ENCODE results near the gene TMEM154.

TMEM154 gene

GRCh38 chr4:152679414-152680281 is at the start of gene TMEM154:
TSS of gene TMEM154 (minus strand) at chr4:152679997. CDS start at chr4:152679933, 64 bp downstream.
- Mint-ChIP-seq H3K27ac (peak within 1 kb of the TSS; percentile 71), H3K36me3 (peaks cover 3% of the 10 kb centered on the region), H3K27me3 (no peaks in the 10 kb centered on the region), H3K4me3 (peak within 1 kb of the TSS; percentile 95), H3K9me3 (no peaks in the 10 kb centered on the region), H3K4me1 (peaks cover 52% of the 10 kb centered on the region)

GRCh38 chr4:152729466-152729865 is 49.7 kb upstream of the TMEM154 start:
- H3K9me3 Mint-ChIP-seq: no peaks in the 10 kb centered on the region
- H3K4me1 Mint-ChIP-seq: no peaks in the 10 kb centered on the region
- no peaks in the 10 kb centered on the region for H3K36me3 Mint-ChIP-seq
- H3K27me3 Mint-ChIP-seq: no peaks in the 10 kb centered on the region
- H3K4me3 Mint-ChIP-seq: no peak overlapping the region
- H3K27ac Mint-ChIP-seq: no peak overlapping the region

- Mint-ChIP-seq H3K36me3 (no peaks in the 10 kb centered on the region), H3K9me3 (no peaks in the 10 kb centered on the region), H3K27ac (no peak overlapping the region), H3K27me3 (no peaks in the 10 kb centered on the region), H3K4me1 (no peaks in the 10 kb centered on the region), H3K4me3 (no peak overlapping the region)
Observed at GRCh38 chr4:152728343-152728742, 48.5 kb upstream of the TMEM154 start.

- no peak overlapping the region for H3K27ac Mint-ChIP-seq
- H3K36me3 Mint-ChIP-seq: no peaks in the 10 kb centered on the region
- H3K4me1 Mint-ChIP-seq: no peaks in the 10 kb centered on the region
- H3K9me3 Mint-ChIP-seq: no peaks in the 10 kb centered on the region
- no peak overlapping the region for H3K4me3 Mint-ChIP-seq
- H3K27me3 Mint-ChIP-seq: no peaks in the 10 kb centered on the region
Observed at GRCh38 chr4:152727784-152728183, 48.0 kb upstream of the TMEM154 start.

GRCh38 chr4:152724494-152724893 is 44.7 kb upstream of the TMEM154 start:
- Mint-ChIP-seq H3K4me1 (no peaks in the 10 kb centered on the region), H3K4me3 (no peak overlapping the region)

GRCh38 chr4:152723236-152723635 is 43.4 kb upstream of the TMEM154 start:
- Mint-ChIP-seq H3K4me3 (no peak overlapping the region), H3K9me3 (no peaks in the 10 kb centered on the region), H3K4me1 (no peaks in the 10 kb centered on the region), H3K36me3 (no peaks in the 10 kb centered on the region), H3K27me3 (no peaks in the 10 kb centered on the region), H3K27ac (no peak overlapping the region)

More at GRCh38 chr4:152724494-152724893, 44.7 kb upstream of the TMEM154 start:
- no peaks in the 10 kb centered on the region for H3K36me3 Mint-ChIP-seq
- no peaks in the 10 kb centered on the region for H3K27me3 Mint-ChIP-seq
- H3K27ac Mint-ChIP-seq: no peak overlapping the region
- H3K9me3 Mint-ChIP-seq: no peaks in the 10 kb centered on the region

- no peaks in the 10 kb centered on the region for H3K4me1 Mint-ChIP-seq
- H3K9me3 Mint-ChIP-seq: peaks cover 8% of the 10 kb centered on the region
- no peak overlapping the region for H3K4me3 Mint-ChIP-seq
- H3K27ac Mint-ChIP-seq: no peak overlapping the region
- no peaks in the 10 kb centered on the region for H3K27me3 Mint-ChIP-seq
- peaks cover 5% of the 10 kb centered on the region for H3K36me3 Mint-ChIP-seq
Observed at GRCh38 chr4:152719801-152720556, 40.2 kb upstream of the TMEM154 start.

GRCh38 chr4:152719291-152719690 is 39.5 kb upstream of the TMEM154 start:
- Mint-ChIP-seq H3K36me3 (peaks cover 7% of the 10 kb centered on the region), H3K4me1 (no peaks in the 10 kb centered on the region), H3K4me3 (no peak overlapping the region), H3K9me3 (peaks cover 8% of the 10 kb centered on the region), H3K27me3 (no peaks in the 10 kb centered on the region), H3K27ac (no peak overlapping the region)

GRCh38 chr4:152715076-152715475 is 35.3 kb upstream of the TMEM154 start:
- no peak overlapping the region for H3K27ac Mint-ChIP-seq
- H3K27me3 Mint-ChIP-seq: no peaks in the 10 kb centered on the region
- H3K4me3 Mint-ChIP-seq: no peak overlapping the region
- H3K9me3 Mint-ChIP-seq: peaks cover 8% of the 10 kb centered on the region
- H3K36me3 Mint-ChIP-seq: peaks cover 7% of the 10 kb centered on the region
- H3K4me1 Mint-ChIP-seq: no peaks in the 10 kb centered on the region

GRCh38 chr4:152713951-152714705 is 34.3 kb upstream of the TMEM154 start:
- Mint-ChIP-seq H3K36me3 (peaks cover 7% of the 10 kb centered on the region), H3K27me3 (no peaks in the 10 kb centered on the region), H3K27ac (no peak overlapping the region), H3K4me1 (no peaks in the 10 kb centered on the region), H3K4me3 (no peak overlapping the region), H3K9me3 (peaks cover 8% of the 10 kb centered on the region)

- H3K4me3 Mint-ChIP-seq: no peak overlapping the region
- peaks cover 4% of the 10 kb centered on the region for H3K36me3 Mint-ChIP-seq
- H3K27me3 Mint-ChIP-seq: no peaks in the 10 kb centered on the region
- no peak overlapping the region for H3K27ac Mint-ChIP-seq
- no peaks in the 10 kb centered on the region for H3K4me1 Mint-ChIP-seq
- H3K9me3 Mint-ChIP-seq: peaks cover 9% of the 10 kb centered on the region
Observed at GRCh38 chr4:152709675-152710438, 30.1 kb upstream of the TMEM154 start.

GRCh38 chr4:152708796-152709195 is 29.0 kb upstream of the TMEM154 start:
- Mint-ChIP-seq H3K27me3 (no peaks in the 10 kb centered on the region), H3K36me3 (peaks cover 6% of the 10 kb centered on the region), H3K4me1 (no peaks in the 10 kb centered on the region), H3K27ac (no peak overlapping the region), H3K4me3 (no peak overlapping the region), H3K9me3 (peaks cover 13% of the 10 kb centered on the region)

GRCh38 chr4:152708361-152708760 is 28.6 kb upstream of the TMEM154 start:
- H3K9me3 Mint-ChIP-seq: peaks cover 13% of the 10 kb centered on the region
- peaks cover 6% of the 10 kb centered on the region for H3K36me3 Mint-ChIP-seq
- H3K27ac Mint-ChIP-seq: no peak overlapping the region
- no peaks in the 10 kb centered on the region for H3K4me1 Mint-ChIP-seq
- no peak overlapping the region for H3K4me3 Mint-ChIP-seq
- no peaks in the 10 kb centered on the region for H3K27me3 Mint-ChIP-seq

- H3K27me3 Mint-ChIP-seq: no peaks in the 10 kb centered on the region
- no peak overlapping the region for H3K27ac Mint-ChIP-seq
- peaks cover 6% of the 10 kb centered on the region for H3K36me3 Mint-ChIP-seq
- no peak overlapping the region for H3K4me3 Mint-ChIP-seq
- peaks cover 13% of the 10 kb centered on the region for H3K9me3 Mint-ChIP-seq
- H3K4me1 Mint-ChIP-seq: no peaks in the 10 kb centered on the region
Observed at GRCh38 chr4:152707632-152708031, 27.8 kb upstream of the TMEM154 start.

- H3K36me3 Mint-ChIP-seq: peaks cover 6% of the 10 kb centered on the region
- peaks cover 1% of the 10 kb centered on the region for H3K27me3 Mint-ChIP-seq
- H3K4me3 Mint-ChIP-seq: no peak overlapping the region
- H3K9me3 Mint-ChIP-seq: peaks cover 13% of the 10 kb centered on the region
- H3K27ac Mint-ChIP-seq: no peak overlapping the region
- no peaks in the 10 kb centered on the region for H3K4me1 Mint-ChIP-seq
Observed at GRCh38 chr4:152705903-152706302, 26.1 kb upstream of the TMEM154 start.

All from activated naive CD4-positive, alpha-beta T cell treated with anti-CD3 and anti-CD28 coated beads, Interleukin-2, amount 50 U/mL, for 24 hours (primary cell).